ENCODE measurements around the gene MFSD12.

The MFSD12 gene

GRCh38 chr19:3506384-3507340, 50.7 kb downstream of the MFSD12 start:
- DNase-seq, result no peak

DNA sequence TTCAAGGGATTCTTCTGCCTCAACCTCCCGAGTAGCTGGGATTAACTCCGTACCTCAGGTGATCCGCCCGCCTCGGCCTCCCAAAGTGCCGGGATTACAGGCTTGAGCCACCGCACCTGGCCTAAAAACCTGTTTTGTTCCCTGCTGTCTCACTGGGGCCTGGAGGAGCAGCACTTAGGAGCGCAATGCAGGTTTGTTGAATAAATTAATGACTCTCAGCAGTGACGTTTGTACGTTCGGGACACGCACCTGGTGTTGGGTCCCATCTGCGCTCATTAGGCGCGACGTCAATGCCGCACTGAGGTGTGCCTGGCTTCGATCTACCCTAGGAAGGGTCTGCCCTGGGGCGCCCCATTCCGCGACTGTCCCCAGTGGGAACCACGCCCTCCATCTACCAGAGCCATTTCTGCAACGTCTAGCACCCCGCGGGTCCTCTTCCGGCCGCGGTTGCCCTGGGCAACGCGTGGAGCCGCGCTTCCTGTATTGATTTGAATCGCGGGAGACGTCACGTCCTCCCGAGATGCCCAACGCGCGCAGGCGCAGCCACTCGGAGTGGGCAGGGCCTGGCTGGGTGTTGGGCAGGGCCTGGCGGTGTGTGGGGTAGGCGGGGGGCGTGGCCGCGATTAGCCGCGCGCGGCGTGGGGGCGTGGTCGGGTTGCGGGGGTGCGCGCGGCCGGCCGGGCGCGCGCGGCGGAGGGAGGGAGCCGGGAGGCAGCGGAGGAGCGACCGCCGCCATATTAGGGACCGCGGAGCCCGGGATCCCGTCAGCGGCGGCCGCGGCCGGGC, 51.6 kb downstream of the MFSD12 start, which contains the start of gene FZR1:
TSS of gene FZR1 (plus strand) at position 714 of the 786 bp plus-strand sequence. CDS start 16,679 bp downstream, outside the sequence.
- peak; percentile 99 for DNase-seq

DNA sequence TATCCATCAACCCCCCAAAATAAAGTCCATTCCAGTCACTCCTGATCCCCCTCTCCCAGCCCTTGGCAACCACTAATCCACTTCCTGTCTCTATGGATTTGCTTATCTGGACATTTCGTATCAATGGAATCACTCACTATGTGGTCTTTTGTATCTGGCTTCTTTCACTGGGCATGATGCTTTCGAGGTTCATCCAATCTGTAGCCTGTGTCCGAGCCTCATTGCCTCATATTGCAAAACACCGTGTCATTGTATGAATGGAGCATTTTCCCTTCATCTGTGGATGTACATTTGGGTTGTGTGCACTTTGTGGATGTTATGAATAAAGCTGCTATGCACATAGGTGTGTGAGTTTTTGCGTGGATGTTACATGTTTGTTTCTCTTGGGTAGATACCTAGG, 52.7 kb downstream of the MFSD12 start:
- no peak for DNase-seq

DNA sequence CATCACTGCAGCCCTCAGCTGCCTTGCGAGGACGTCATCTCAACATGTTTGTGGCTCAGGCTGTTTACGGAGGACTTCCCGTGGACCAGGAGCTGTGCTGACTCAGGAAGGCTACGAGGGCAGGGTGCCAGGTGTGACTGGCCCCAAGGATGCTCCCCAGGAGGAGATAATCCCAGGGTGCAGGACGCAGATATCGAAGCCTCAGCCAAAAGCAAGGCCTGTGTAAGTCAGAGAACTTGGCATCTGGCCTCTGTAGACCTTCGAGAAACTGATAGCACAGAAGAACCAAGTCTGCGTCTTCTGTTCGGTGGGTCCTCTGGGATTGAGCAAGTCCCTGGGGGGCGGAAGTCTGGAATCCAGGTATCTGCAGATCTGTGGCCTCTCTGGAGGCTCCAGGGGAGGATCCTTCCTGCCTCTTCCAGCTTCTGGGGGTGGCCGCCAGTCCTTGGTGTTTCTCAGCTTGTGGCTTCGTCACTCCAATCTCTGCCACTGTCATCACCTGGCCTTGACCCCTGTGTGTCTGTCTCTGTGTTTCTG, 54.3 kb downstream of the MFSD12 start:
- no peak for DNase-seq

GRCh38 chr19:3501780-3502179, 55.6 kb downstream of the MFSD12 start:
- no peak for DNase-seq

DNA sequence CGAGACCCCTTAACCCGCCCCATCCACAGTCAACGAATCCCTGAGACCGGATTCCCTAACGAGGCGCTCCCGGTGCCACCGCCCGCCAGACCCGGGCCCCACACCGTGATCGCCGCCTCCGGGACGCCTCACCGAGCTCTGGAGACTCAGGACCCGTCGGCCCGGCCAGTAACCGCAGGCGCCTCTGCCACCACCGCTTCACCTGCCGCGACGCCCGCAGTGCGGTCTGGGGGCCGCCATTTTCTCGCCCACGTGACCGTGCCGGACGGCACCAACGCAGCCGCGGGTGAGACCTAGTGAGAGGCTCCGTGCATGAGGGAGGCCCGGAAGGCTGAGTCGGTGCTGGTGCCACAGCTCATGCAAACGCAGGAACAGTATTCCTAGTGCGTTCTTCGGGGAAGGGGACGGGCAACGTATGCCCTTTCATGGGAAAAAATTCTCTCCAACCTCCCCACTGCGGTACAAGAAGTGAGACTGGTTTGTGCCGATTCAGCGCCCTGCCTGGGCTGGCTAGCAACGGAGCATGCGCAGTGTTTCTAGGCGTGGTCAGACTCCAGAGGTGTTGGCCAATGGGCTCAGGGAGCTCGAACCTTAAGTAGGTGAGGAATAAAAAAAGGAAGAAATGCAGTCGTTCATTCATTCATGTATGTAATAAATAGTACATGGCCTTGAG, 56.8 kb downstream of the MFSD12 start, which contains the start of gene DOHH:
TSS of gene DOHH (minus strand) at position 246 of the 673 bp plus-strand sequence. CDS start 3,860 bp downstream, outside the sequence.
- DNase-seq, result peak; percentile 96

DNA sequence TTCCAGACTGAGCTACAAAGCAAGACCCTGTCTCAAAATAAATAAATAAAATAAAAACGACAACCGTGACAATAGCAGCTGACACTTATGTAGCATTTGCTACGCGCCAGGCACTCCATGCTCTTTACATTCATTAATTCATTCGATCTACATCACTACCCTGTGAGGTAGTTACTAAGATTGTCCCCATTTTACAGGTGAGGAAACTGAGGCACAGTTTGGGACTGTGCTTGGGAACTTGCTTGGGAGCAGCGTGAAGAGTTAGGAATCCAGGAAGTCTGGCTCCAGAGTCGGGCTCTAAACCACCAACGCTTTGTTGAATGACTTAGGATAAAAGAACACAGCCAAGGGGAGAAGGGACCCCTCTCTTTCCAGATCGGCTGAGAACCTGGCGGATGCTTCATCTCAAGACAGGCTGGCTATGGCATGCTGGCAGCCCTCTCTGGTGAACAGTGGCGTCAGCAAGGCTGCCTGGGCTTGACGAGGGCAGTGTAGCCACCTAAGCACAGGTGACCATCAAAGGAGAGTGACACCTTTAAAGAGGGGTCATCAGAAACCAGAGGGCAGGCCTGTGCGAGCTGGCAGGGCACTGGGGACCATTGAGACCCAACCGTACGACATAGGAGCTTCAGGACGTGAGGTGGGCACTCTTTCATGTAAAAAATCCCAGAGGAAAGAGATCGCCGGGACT, 57.5 kb downstream of the MFSD12 start:
- DNase-seq, result no peak

- no peak for DNase-seq
Measured at GRCh38 chr19:3497757-3498520, 59.4 kb downstream of the MFSD12 start.

GRCh38 chr19:3496392-3497273, 60.8 kb downstream of the MFSD12 start:
- no peak for DNase-seq

DNA sequence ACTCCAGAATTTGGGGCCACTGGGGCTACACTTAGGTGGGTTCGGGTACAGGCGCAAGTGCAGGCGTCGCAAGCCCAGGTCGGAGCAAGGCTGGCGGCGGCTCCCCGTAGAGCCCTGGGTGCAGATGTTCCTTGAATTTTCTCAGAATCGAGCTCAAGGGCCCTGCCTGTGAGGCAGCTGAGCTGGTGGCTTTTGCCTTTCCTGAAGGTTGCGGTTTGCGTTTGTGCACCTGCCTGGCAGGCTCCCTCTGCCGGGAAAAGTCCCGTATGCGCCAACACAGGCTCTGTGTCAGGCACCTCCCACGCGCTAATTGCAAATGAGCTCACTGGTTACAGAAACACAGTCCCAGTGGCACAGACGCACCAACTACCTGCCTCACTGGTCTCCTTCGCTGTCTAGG, 62.8 kb downstream of the MFSD12 start:
- DNase-seq, result no peak
